PC-3 (cell line): ENCODE data around the gene GREB1L. TPM values are rescaled to one million over a fixed set of nuclear protein-coding genes. Genes with fewer than 3 reads are reported as not detected.

Experiments
- ATAC-seq: fragments of 200-7000 bp; cut with Tn5 transposase; 2 replicates; pipeline ENCODE4 v1.9.1; 2020; ENCODE audit warnings: mild to moderate bottlenecking, moderate library complexity
- BruUV-seq: library from RNA; stranded (reverse); fragments of 400-500 nt; replicated peaks from 2 replicates; lab custom pipeline; 2021; lab: Mats Ljungman, UMichigan
- CTCF ChIA-PET: fragments of 300-600 bp; sonication (Branson Sonifier 250); formaldehyde crosslinking; loops from one replicate; lab custom pipeline; 2022; ENCODE audit warnings: antibody characterized with exemption; lab: Charles Lee
- POLR2A ChIA-PET: fragments of 300-600 bp; sonication (Branson Sonifier 250); formaldehyde crosslinking; loops from one replicate; lab custom pipeline; 2022; ENCODE audit warnings: antibody characterized with exemption; ENCODE audit not compliant: unreplicated experiment; lab: Charles Lee
- DNase-seq: peaks from one replicate; pipeline ENCODE4 v3.0.0-alpha.2; 2015
- H2AFZ ChIP-seq: fragments of 300-600 bp; sonication (generic); 2 replicates; pipeline ENCODE4 v1.6.0; 2016; ENCODE audit warnings: antibody characterized with exemption, low read length
- H3F3A ChIP-seq: fragments of 300-600 bp; sonication (generic); one replicate; pipeline ENCODE4 v1.6.0; 2017; ENCODE audit warnings: antibody characterized with exemption, low read length, control low read depth, mild to moderate bottlenecking; ENCODE audit not compliant: unreplicated experiment
- H3K27ac ChIP-seq: fragments of 300-600 bp; sonication (generic); 2 replicates; pipeline ENCODE4 v1.5.1; 2016; ENCODE audit warnings: mild to moderate bottlenecking, low read length
- H3K27me3 ChIP-seq: fragments of 300-600 bp; sonication (generic); 2 replicates; pipeline ENCODE4 v1.6.1; 2016; ENCODE audit warnings: low read length, mixed read lengths
- H3K36me3 ChIP-seq: fragments of 300-600 bp; sonication (generic); 2 replicates; pipeline ENCODE4 v1.6.1; 2016; ENCODE audit warnings: low read depth, mixed run types, low read length, mixed read lengths
- H3K4me1 ChIP-seq: fragments of 300-600 bp; sonication (generic); 2 replicates; pipeline ENCODE4 v1.5.1; 2016; ENCODE audit warnings: low read length; ENCODE audit not compliant: insufficient read depth
- H3K4me2 ChIP-seq: fragments of 300-600 bp; sonication (generic); 2 replicates; pipeline ENCODE4 v1.6.0; 2016; ENCODE audit warnings: low read length
- H3K4me3 ChIP-seq: fragments of 300-600 bp; sonication (generic); 2 replicates; pipeline ENCODE4 v1.5.1; 2016; ENCODE audit warnings: mild to moderate bottlenecking, low read length, mixed read lengths
- H3K79me2 ChIP-seq: fragments of 300-600 bp; sonication (generic); 2 replicates; pipeline ENCODE4 v1.6.1; 2017; ENCODE audit warnings: low read length, mixed read lengths
- H3K9ac ChIP-seq: fragments of 300-600 bp; sonication (generic); 2 replicates; pipeline ENCODE4 v1.6.0; 2016; ENCODE audit warnings: mild to moderate bottlenecking, low read length
- H3K9me2 ChIP-seq: fragments of 300-600 bp; sonication (generic); replicated peaks from 2 replicates; pipeline ENCODE4 v1.6.1; 2016; ENCODE audit warnings: mixed run types, low read length, mixed read lengths
- H3K9me3 ChIP-seq: fragments of 300-600 bp; sonication (generic); 2 replicates; pipeline ENCODE4 v1.6.1; 2016; ENCODE audit warnings: low read length, mixed read lengths
- H4K20me1 ChIP-seq: fragments of 300-600 bp; sonication (generic); 2 replicates; pipeline ENCODE4 v1.6.1; 2016; ENCODE audit warnings: low read length, mixed read lengths
- CTCF ChIP-seq: fragments of 300-600 bp; sonication (generic); conservative IDR thresholded peaks from 2 replicates; pipeline ENCODE4 v1.5.1; 2017; ENCODE audit warnings: antibody characterized with exemption, low read depth, mild to moderate bottlenecking, low read length
- EZH2phosphoT487 ChIP-seq: fragments of 300-600 bp; sonication (generic); IDR thresholded peaks from 2 replicates; pipeline ENCODE4 v1.6.1; 2018; ENCODE audit warnings: mild to moderate bottlenecking, antibody characterized with exemption, low read length, borderline replicate concordance
- intact Hi-C: fragments of 100-400 bp; cut with micrococcal nuclease; formaldehyde crosslinking; loops from 2 replicates; pipeline ENCODE4 v1.9.0; 2023
- total RNA-seq: library from RNA; depleted of rRNA; stranded (reverse); fragments of >200 nt; gene quantifications from 2 replicates; pipeline ENCODE4 v1.2.3, GENCODE V29; 2014

GREB1L gene
- total RNA-seq, 1 experiment from 2014 or later = 10.3 TPM

- TF ChIP-seq EZH2phosphoT487 (no peak), CTCF (no peak)
- Histone ChIP-seq H3K9me3 (no peaks in the 10 kb centered on the region), H3K27ac (no peak overlapping the region), H3K9ac (no peak overlapping the region), H3K27me3 (no peaks in the 10 kb centered on the region), H3K4me1 (peaks cover 16% of the 10 kb centered on the region), H3K36me3 (no peaks in the 10 kb centered on the region), H3K4me3 (no peak overlapping the region), H3F3A (no peaks in the 10 kb centered on the region), H4K20me1 (no peaks in the 10 kb centered on the region), H2AFZ (no peak overlapping the region), H3K4me2 (no peak overlapping the region), H3K79me2 (no peaks in the 10 kb centered on the region), H3K9me2 (no peaks in the 10 kb centered on the region)
- intact Hi-C loops = loop anchor here (10.0 kb wide), 1 partner anchor 81 kb away; no protein-coding TSS in a partner anchor
- POLR2A ChIA-PET = no interaction called here
- ATAC-seq = no peak
- CTCF ChIA-PET = no interaction called here
- no TSS peak for BruUV-seq
- no peak for DNase-seq
Observed at GRCh38 chr18:21335927-21336488, 94.0 kb downstream of the GREB1L start.

- BruUV-seq = no TSS peak
- Histone ChIP-seq H3K27ac (no peak overlapping the region), H3K4me3 (no peak overlapping the region), H2AFZ (no peak overlapping the region), H3K9me3 (no peaks in the 10 kb centered on the region), H3F3A (no peaks in the 10 kb centered on the region), H3K4me2 (no peak overlapping the region), H3K27me3 (no peaks in the 10 kb centered on the region), H3K4me1 (peaks cover 15% of the 10 kb centered on the region), H3K9ac (no peak overlapping the region), H4K20me1 (no peaks in the 10 kb centered on the region), H3K79me2 (no peaks in the 10 kb centered on the region), H3K36me3 (no peaks in the 10 kb centered on the region), H3K9me2 (no peaks in the 10 kb centered on the region)
- intact Hi-C loops = loop anchor here (10.0 kb wide), 1 partner anchor 82 kb away; no protein-coding TSS in a partner anchor
- no peak for DNase-seq
- ATAC-seq = no peak
- POLR2A ChIA-PET = no interaction called here
- CTCF ChIA-PET = no interaction called here
- no peak for TF ChIP-seq CTCF
Observed at GRCh38 chr18:21336846-21337245, 94.8 kb downstream of the GREB1L start.

GRCh38 chr18:21341141-21341540 is 99.1 kb downstream of the GREB1L start:
- Histone ChIP-seq H3K27me3 (no peaks in the 10 kb centered on the region), H3F3A (no peaks in the 10 kb centered on the region), H3K9me3 (no peaks in the 10 kb centered on the region), H3K4me1 (peaks cover 21% of the 10 kb centered on the region), H3K36me3 (no peaks in the 10 kb centered on the region), H3K4me2 (peak overlapping the region; percentile 64), H3K4me3 (no peak overlapping the region), H2AFZ (no peak overlapping the region), H4K20me1 (no peaks in the 10 kb centered on the region), H3K79me2 (no peaks in the 10 kb centered on the region), H3K9me2 (0 out of 2 replicates have a peak, but pooled peaks cover 4% of the 10 kb centered on the region), H3K9ac (no peak overlapping the region), H3K27ac (peak overlapping the region; percentile 59)
- ChIA-PET CTCF (interaction anchor here (0.8 kb wide), 1 partner anchor 11 kb away, joined by 3 read pairs; no protein-coding TSS in a partner anchor), POLR2A (interaction anchor here (0.6 kb wide), 1 partner anchor 104 kb away, joined by 3 read pairs; no protein-coding TSS in a partner anchor)
- no TSS peak for BruUV-seq
- intact Hi-C loops = no loop called here
- DNase-seq (peak; percentile 82), ATAC-seq (peak; percentile 85)
- TF ChIP-seq CTCF = no peak
